H9 (cell line): ENCODE measurements around the gene EIF3C. TPM values are rescaled to one million over a fixed set of nuclear protein-coding genes. Genes with fewer than 3 reads are reported as not detected.
"Not testable (repeated sequence)": the region's sequence is repeated elsewhere in the genome, so short reads cannot be mapped to it uniquely, and the experiment has no call there.

Experiments
- DNase-seq: peaks from one replicate; pipeline ENCODE4 v3.0.0-alpha.2; 2017
- H2AFZ ChIP-seq: one replicate; pipeline ENCODE4 v1.6.1; 2013; ENCODE audit warnings: mild to moderate bottlenecking, low read length, control low read depth, moderate library complexity
- H2AK5ac ChIP-seq: 2 replicates; pipeline ENCODE4 v1.6.1; 2013; ENCODE audit warnings: low read length, control low read depth, mixed read lengths; ENCODE audit not compliant: insufficient read length
- H2BK120ac ChIP-seq: one replicate; pipeline ENCODE4 v1.6.1; 2013; ENCODE audit warnings: low read depth, mild to moderate bottlenecking, low read length, control low read depth, inconsistent platforms; ENCODE audit not compliant: poor library complexity, severe bottlenecking
- H2BK12ac ChIP-seq: 2 replicates; pipeline ENCODE4 v1.6.1; 2013; ENCODE audit warnings: low read length, control low read depth, mixed read lengths, low read depth; ENCODE audit not compliant: insufficient read length
- H2BK15ac ChIP-seq: 2 replicates; pipeline ENCODE4 v1.6.1; 2013; ENCODE audit warnings: low read depth, low read length, control low read depth
- H2BK20ac ChIP-seq: one replicate; pipeline ENCODE4 v1.6.1; 2013; ENCODE audit warnings: low read depth, mild to moderate bottlenecking, low read length, control low read depth, inconsistent platforms; ENCODE audit not compliant: poor library complexity, severe bottlenecking
- H2BK5ac ChIP-seq: 2 replicates; pipeline ENCODE4 v1.6.1; 2013; ENCODE audit warnings: low read length, control low read depth, mixed read lengths; ENCODE audit not compliant: insufficient read length
- H3K14ac ChIP-seq: 2 replicates; pipeline ENCODE4 v1.6.1; 2013; ENCODE audit warnings: low read length, control low read depth; ENCODE audit not compliant: insufficient read depth
- H3K18ac ChIP-seq: 2 replicates; pipeline ENCODE4 v1.6.1; 2013; ENCODE audit warnings: low read depth, mild to moderate bottlenecking, mixed read lengths, low read length, control low read depth; ENCODE audit not compliant: insufficient read length
- H3K23ac ChIP-seq: 2 replicates; pipeline ENCODE4 v1.6.1; 2013; ENCODE audit warnings: low read length, control low read depth, mixed read lengths, low read depth; ENCODE audit not compliant: insufficient read length
- H3K23me2 ChIP-seq: 2 replicates; pipeline ENCODE4 v1.6.1; 2013; ENCODE audit warnings: low read depth, mild to moderate bottlenecking, mixed read lengths, low read length, control low read depth; ENCODE audit not compliant: insufficient read length, poor library complexity, severe bottlenecking
- H3K27ac ChIP-seq: 2 replicates; pipeline ENCODE4 v1.5.1; 2013; ENCODE audit warnings: low read length, control low read depth, mixed read lengths, low read depth; ENCODE audit not compliant: insufficient read length
- H3K27me3 ChIP-seq: 2 replicates; pipeline ENCODE4 v1.6.1; 2013; ENCODE audit warnings: low read length, control low read depth, inconsistent platforms; ENCODE audit not compliant: insufficient read depth
- H3K4ac ChIP-seq: 2 replicates; pipeline ENCODE4 v1.6.1; 2013; ENCODE audit warnings: low read depth, mild to moderate bottlenecking, control low read depth, inconsistent platforms, low read length, moderate library complexity
- H3K4me1 ChIP-seq: 2 replicates; pipeline ENCODE4 v1.6.1; 2013; ENCODE audit warnings: low read length, control low read depth, inconsistent platforms; ENCODE audit not compliant: insufficient read depth
- H3K4me2 ChIP-seq: 2 replicates; pipeline ENCODE4 v1.6.1; 2013; ENCODE audit warnings: low read length, control low read depth, mixed read lengths; ENCODE audit not compliant: insufficient read length, insufficient read depth
- H3K56ac ChIP-seq: 2 replicates; pipeline ENCODE4 v1.6.1; 2013; ENCODE audit warnings: low read depth, mild to moderate bottlenecking, mixed read lengths, low read length, control low read depth; ENCODE audit not compliant: insufficient read length
- H3K79me1 ChIP-seq: 2 replicates; pipeline ENCODE4 v1.6.1; 2013; ENCODE audit warnings: low read depth, mild to moderate bottlenecking, moderate library complexity, low read length, control low read depth, inconsistent platforms; ENCODE audit not compliant: insufficient read depth, poor library complexity, severe bottlenecking
- H3K79me2 ChIP-seq: 2 replicates; pipeline ENCODE4 v1.6.1; 2013; ENCODE audit warnings: low read length, control low read depth, inconsistent platforms; ENCODE audit not compliant: insufficient read depth
- H3K9ac ChIP-seq: 2 replicates; pipeline ENCODE4 v1.6.1; 2013; ENCODE audit warnings: low read length, control low read depth, mixed read lengths; ENCODE audit not compliant: insufficient read length; ENCODE audit errors: extremely low read depth
- H3K9me3 ChIP-seq: one replicate; pipeline ENCODE4 v1.6.1; 2013; ENCODE audit warnings: low read depth, low read length, inconsistent platforms; ENCODE audit not compliant: control insufficient read depth
- H3T11ph ChIP-seq: one replicate; pipeline ENCODE4 v1.6.1; 2013; ENCODE audit warnings: mild to moderate bottlenecking, low read length, control low read depth, inconsistent platforms
- H4K20me1 ChIP-seq: one replicate; pipeline ENCODE4 v1.6.1; 2013; ENCODE audit not compliant: control insufficient read depth, insufficient read length, insufficient read depth
- H4K5ac ChIP-seq: 2 replicates; pipeline ENCODE4 v1.6.1; 2013; ENCODE audit warnings: low read depth, mild to moderate bottlenecking, mixed read lengths, low read length, control low read depth; ENCODE audit not compliant: insufficient read length
- H4K8ac ChIP-seq: replicated peaks from 2 replicates; pipeline ENCODE4 v1.6.1; 2013; ENCODE audit warnings: low read length, control low read depth, mixed read lengths, low read depth; ENCODE audit not compliant: insufficient read length
- H4K91ac ChIP-seq: 2 replicates; pipeline ENCODE4 v1.6.1; 2013; ENCODE audit warnings: low read depth, mild to moderate bottlenecking, moderate library complexity, mixed read lengths, low read length, control low read depth; ENCODE audit not compliant: insufficient read length
- H3K27ac Mint-ChIP-seq, 3 experiments: 2 replicates in 2 of 3; 3 replicates in 1 of 3; pipeline ENCODE4 v1.8.0; 2020 to 2021; ENCODE audit warnings: mixed read lengths in 3 of 3, mild to moderate bottlenecking in 1 of 3, moderate library complexity in 1 of 3
- H3K27me3 Mint-ChIP-seq: 2 replicates; pipeline ENCODE4 v1.8.0; 2021; ENCODE audit warnings: low read depth, mild to moderate bottlenecking, moderate library complexity, mixed read lengths
- H3K36me3 Mint-ChIP-seq, 3 experiments: 2 replicates in 2 of 3; 3 replicates in 1 of 3; pipeline ENCODE4 v1.8.0; 2020 to 2021; ENCODE audit warnings: low read depth in 3 of 3, mixed read lengths in 3 of 3; ENCODE audit not compliant: insufficient read depth in 1 of 3
- H3K4me1 Mint-ChIP-seq, 2 experiments: 2 replicates each; pipeline ENCODE4 v1.8.0; 2020; ENCODE audit warnings: mixed read lengths in 2 of 2
- H3K4me3 Mint-ChIP-seq, 2 experiments: 2 replicates in 1 of 2; 3 replicates in 1 of 2; pipeline ENCODE4 v1.8.0; 2020 to 2021; ENCODE audit warnings: mild to moderate bottlenecking in 2 of 2, mixed read lengths in 2 of 2, moderate library complexity in 1 of 2
- H3K9me3 Mint-ChIP-seq, 2 experiments: 2 replicates in 1 of 2; 3 replicates in 1 of 2; pipeline ENCODE4 v1.8.0; 2020; ENCODE audit warnings: mild to moderate bottlenecking in 2 of 2, mixed read lengths in 2 of 2, moderate library complexity in 1 of 2
- WGBS: extraction: QIAGEN DNeasy Blood & Tissue Kit; methylation state at CpG from one replicate; pipeline ENCODE4 v1.1.7; 2013; ENCODE audit warnings: missing lambda C conversion rate, low lambda C conversion rate, mixed read lengths; ENCODE audit not compliant: insufficient read length; ENCODE audit errors: extremely low coverage; 5-methylcytosine and 5-hydroxymethylcytosine counted together
- total RNA-seq: library from RNA; stranded (reverse); gene quantifications from 2 replicates; pipeline ENCODE4 v1.2.1, GENCODE V29; 2021

EIF3C gene
- total RNA-seq, 1 experiment from 2014 or later: 990 TPM

- not testable (repeated sequence) for H3K27ac Mint-ChIP-seq, H3K4me1 ChIP-seq, H3K9me3 ChIP-seq, H3K23me2 ChIP-seq, H4K20me1 ChIP-seq, H3K27me3 Mint-ChIP-seq, DNase-seq, H4K91ac ChIP-seq, H3K4me3 Mint-ChIP-seq, H2BK5ac ChIP-seq, H2BK15ac ChIP-seq, H3K36me3 Mint-ChIP-seq, H3K4me1 Mint-ChIP-seq, H3K4me2 ChIP-seq, H3K27me3 ChIP-seq, H2BK12ac ChIP-seq, H3K9me3 Mint-ChIP-seq, H3K27ac ChIP-seq, H3K56ac ChIP-seq, H2AFZ ChIP-seq, H3T11ph ChIP-seq, H3K79me2 ChIP-seq, H3K4ac ChIP-seq, H2BK120ac ChIP-seq, H3K23ac ChIP-seq, H3K79me1 ChIP-seq, H2BK20ac ChIP-seq, H3K14ac ChIP-seq, H4K8ac ChIP-seq, H3K18ac ChIP-seq, H2AK5ac ChIP-seq, H4K5ac ChIP-seq, H3K9ac ChIP-seq
- no CpG with 5 or more reads among the region's 15 CpGs for WGBS
Observed at GRCh38 chr16:28722852-28723650, 11.8 kb downstream of the EIF3C start.

GRCh38 chr16:28731253-28731652 is 20.0 kb downstream of the EIF3C start:
- not testable (repeated sequence) for H3K23ac ChIP-seq, H2AFZ ChIP-seq, H3T11ph ChIP-seq, H4K5ac ChIP-seq, H4K20me1 ChIP-seq, H3K27me3 ChIP-seq, H3K27me3 Mint-ChIP-seq, H3K18ac ChIP-seq, H3K79me1 ChIP-seq, H3K4me2 ChIP-seq, H3K56ac ChIP-seq, H3K23me2 ChIP-seq, H3K4me1 Mint-ChIP-seq, DNase-seq, H3K4me1 ChIP-seq, H3K27ac Mint-ChIP-seq, H3K14ac ChIP-seq, H4K91ac ChIP-seq, H3K9me3 Mint-ChIP-seq, H3K79me2 ChIP-seq, H4K8ac ChIP-seq, H2BK20ac ChIP-seq, H2BK120ac ChIP-seq, H2AK5ac ChIP-seq, H2BK12ac ChIP-seq, H2BK15ac ChIP-seq, H3K9me3 ChIP-seq, H3K9ac ChIP-seq, H2BK5ac ChIP-seq, H3K27ac ChIP-seq, H3K4ac ChIP-seq, H3K4me3 Mint-ChIP-seq, H3K36me3 Mint-ChIP-seq
- WGBS: no CpG with 5 or more reads among the region's 5 CpGs
